Measurements from ENCODE around the gene ADAM12. TPM values are rescaled to one million over a fixed set of nuclear protein-coding genes. Genes with fewer than 3 reads are reported as not detected.

ADAM12 gene
- total RNA-seq, 4 donors from 2014 or later, result 0.19 to 2.6 (median 1.5) TPM

DNA sequence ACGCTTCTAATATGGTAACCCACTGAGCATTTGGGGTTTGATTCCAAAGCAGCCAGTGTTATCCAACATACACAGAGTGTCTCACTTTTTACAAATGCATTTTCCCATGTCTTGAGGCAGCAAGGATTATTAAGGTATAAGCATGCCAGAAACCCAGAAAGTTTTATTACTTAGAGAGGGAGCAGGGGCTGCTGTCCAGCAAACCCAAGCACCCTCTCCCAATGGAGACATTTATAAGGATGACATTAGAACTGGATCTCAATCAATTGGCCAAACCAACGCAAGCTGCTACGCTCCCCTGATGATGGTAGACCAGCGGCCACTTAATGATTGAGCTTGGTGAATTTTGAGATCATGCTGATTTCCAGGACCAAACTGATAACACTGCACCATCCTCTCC is 315.7 kb downstream of the ADAM12 start:
- Histone ChIP-seq H3K36me3 (no peaks in the 10 kb centered on the region), H3K4me3 (no peak overlapping the region), H3K27me3 (no peaks in the 10 kb centered on the region), H3K27ac (no peak overlapping the region), H3K9me3 (no peaks in the 10 kb centered on the region), H3K4me1 (no peaks in the 10 kb centered on the region)
- TF ChIP-seq POLR2A (IDR thresholded peaks at IDR 0.05) (no peak), EP300 (IDR thresholded peaks at IDR 0.05) (no peak), POLR2AphosphoS5 (IDR thresholded peaks at IDR 0.05) (no peak)
- TF ChIP-seq, protein P1, sequence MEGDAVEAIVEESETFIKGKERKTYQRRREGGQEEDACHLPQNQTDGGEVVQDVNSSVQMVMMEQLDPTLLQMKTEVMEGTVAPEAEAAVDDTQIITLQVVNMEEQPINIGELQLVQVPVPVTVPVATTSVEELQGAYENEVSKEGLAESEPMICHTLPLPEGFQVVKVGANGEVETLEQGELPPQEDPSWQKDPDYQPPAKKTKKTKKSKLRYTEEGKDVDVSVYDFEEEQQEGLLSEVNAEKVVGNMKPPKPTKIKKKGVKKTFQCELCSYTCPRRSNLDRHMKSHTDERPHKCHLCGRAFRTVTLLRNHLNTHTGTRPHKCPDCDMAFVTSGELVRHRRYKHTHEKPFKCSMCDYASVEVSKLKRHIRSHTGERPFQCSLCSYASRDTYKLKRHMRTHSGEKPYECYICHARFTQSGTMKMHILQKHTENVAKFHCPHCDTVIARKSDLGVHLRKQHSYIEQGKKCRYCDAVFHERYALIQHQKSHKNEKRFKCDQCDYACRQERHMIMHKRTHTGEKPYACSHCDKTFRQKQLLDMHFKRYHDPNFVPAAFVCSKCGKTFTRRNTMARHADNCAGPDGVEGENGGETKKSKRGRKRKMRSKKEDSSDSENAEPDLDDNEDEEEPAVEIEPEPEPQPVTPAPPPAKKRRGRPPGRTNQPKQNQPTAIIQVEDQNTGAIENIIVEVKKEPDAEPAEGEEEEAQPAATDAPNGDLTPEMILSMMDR (IDR thresholded peaks at IDR 0.05), result no peak
- 98% methylated on average over 4 of the region's 4 CpGs for WGBS
- peak in 1 of 2 donors; percentile 4 for DNase-seq (ENCODE audit: low spot score in 2 of 2)

DNA sequence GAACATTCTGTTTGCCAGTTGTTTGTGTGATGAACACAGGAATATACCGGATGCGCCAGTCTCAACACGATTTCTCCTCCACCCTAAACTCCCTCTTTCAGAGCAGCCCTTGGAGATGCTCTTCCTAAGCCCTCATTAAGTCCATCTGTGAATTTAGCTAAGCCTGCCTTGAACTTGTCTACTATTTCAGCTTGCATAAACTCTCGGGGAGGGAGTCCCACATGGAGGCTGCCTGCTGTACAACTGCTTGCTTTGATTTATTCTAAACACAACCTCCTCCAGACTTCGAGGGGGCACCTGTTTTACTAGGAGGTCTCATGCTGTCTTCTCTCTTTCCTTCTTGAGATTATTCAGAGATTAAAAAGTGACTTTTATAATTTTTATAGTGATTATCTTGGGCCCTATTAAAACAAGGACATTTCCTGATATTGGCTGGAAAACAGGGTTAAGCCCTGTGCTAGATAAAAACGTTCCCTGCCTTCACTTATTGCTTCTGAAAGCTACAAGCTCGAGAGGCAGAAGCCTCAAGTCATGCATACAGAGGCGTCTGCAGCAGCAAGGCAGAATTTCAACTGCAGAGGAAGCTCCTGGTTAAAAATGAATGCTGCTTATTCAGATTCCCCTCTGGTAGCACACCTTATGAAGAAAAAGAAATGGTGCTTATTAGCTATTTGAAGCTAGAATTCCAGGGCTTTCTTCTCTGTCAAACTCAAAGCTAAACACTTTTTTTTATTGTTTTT is 317.6 kb downstream of the ADAM12 start:
- Histone ChIP-seq H3K27ac (no peak overlapping the region), H3K9me3 (no peaks in the 10 kb centered on the region), H3K27me3 (no peaks in the 10 kb centered on the region), H3K4me3 (no peak overlapping the region), H3K36me3 (no peaks in the 10 kb centered on the region), H3K4me1 (no peaks in the 10 kb centered on the region)
- no peak for DNase-seq (ENCODE audit: low spot score in 2 of 2)
- TF ChIP-seq, protein P1 (IDR thresholded peaks at IDR 0.05), result no peak
- TF ChIP-seq EP300 (IDR thresholded peaks at IDR 0.05), result no peak
- WGBS, result 78% methylated on average over 8 of the region's 8 CpGs

DNA sequence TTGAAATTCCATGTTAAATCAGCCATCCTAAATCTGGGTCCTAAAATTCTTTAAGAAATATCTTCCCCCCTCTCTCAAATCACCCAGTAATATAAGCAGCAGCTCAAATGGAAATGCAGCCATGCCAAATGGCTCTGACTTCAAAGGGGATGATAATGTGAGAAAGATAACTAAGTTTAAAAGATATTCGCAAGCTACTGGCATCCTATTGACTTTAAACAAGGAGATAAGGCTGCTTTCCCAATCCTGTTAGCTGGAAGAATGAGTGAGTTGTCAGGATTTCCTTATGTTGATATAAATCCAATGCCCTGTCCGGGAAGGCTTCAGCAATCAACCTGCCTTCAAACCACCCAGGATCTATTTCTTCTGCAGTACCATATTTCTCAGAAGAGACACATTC is 320.0 kb downstream of the ADAM12 start:
- H3K4me1 ChIP-seq, result peaks cover 3% of the 10 kb centered on the region
- no peak for TF ChIP-seq POLR2AphosphoS5 (IDR thresholded peaks at IDR 0.05)
- TF ChIP-seq, protein P1 (IDR thresholded peaks at IDR 0.05), result no peak
- TF ChIP-seq POLR2A (IDR thresholded peaks at IDR 0.05), result no peak
- no peak for TF ChIP-seq EP300 (IDR thresholded peaks at IDR 0.05)
- 80% methylated on average over 2 of the region's 2 CpGs for WGBS
- H3K27ac ChIP-seq, result no peak overlapping the region
- H3K9me3 ChIP-seq, result no peaks in the 10 kb centered on the region
- no peak overlapping the region for H3K4me3 ChIP-seq
- H3K27me3 ChIP-seq, result no peaks in the 10 kb centered on the region
- no peaks in the 10 kb centered on the region for H3K36me3 ChIP-seq
- no peak for DNase-seq (ENCODE audit: low spot score in 2 of 2)

DNA sequence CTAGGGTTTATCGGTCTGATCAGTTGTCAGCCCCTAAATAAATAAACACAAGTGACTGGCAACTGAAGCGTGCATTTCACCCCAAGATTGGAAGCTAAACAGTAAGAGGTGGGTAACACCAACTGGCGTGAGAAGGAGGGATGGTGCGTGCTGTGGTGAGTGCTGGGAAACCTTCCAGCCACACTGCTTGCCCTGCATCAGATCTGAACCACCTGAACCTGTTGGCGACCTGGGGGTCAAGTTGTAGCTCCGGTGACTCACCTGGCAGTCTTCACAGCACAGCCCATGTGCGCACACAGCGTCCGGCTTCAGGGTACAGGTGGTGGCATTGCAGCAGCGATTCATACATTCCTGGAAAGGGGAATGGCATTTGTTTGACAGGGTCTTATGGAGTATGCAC is 321.8 kb downstream of the ADAM12 start:
- no peak for DNase-seq (ENCODE audit: low spot score in 2 of 2)
- no peak overlapping the region for H3K4me3 ChIP-seq
- no peak overlapping the region for H3K27ac ChIP-seq
- TF ChIP-seq POLR2AphosphoS5 (IDR thresholded peaks at IDR 0.05), result no peak
- TF ChIP-seq EP300 (IDR thresholded peaks at IDR 0.05), result no peak
- TF ChIP-seq, protein P1 (IDR thresholded peaks at IDR 0.05), result no peak
- no peak for TF ChIP-seq POLR2A (IDR thresholded peaks at IDR 0.05)
- 83% methylated on average over 10 of the region's 10 CpGs for WGBS
- H3K9me3 ChIP-seq, result no peaks in the 10 kb centered on the region
- H3K27me3 ChIP-seq, result no peaks in the 10 kb centered on the region
- H3K36me3 ChIP-seq, result no peaks in the 10 kb centered on the region
- peaks cover 18% of the 10 kb centered on the region for H3K4me1 ChIP-seq

DNA sequence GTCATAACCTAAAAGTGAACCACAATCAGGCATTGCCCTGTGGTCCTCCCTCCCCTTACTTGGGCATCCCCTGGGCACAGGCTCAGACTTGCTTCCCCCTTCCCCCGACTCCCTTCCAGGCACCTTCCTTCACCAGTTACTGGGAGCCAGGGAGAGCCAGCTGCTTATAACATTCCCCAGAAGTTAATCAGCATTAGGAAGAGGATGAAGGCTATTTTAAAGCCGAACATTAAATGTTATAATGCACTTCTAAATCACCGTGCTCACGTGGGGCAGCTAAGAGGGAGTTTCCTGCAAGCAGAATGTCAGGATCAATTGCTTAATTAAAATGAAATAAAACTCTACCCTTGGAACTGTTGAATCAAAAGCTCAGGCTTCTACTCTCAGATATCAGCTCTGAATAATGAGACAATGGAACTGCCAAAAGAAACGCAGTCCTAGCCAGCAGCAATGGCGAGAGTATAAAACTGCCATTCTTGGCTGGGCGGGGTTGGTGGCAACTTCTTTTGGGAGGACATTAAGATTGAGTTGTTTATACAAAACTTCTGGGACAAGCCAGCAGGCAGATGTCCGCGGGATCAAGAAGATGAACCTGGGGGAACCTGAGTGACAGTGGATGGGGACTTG is 322.4 kb downstream of the ADAM12 start:
- DNase-seq (ENCODE audit: low spot score in 2 of 2), result peak in 1 of 2 donors; percentile 43
- WGBS, result 77% methylated on average over 9 of the region's 9 CpGs
- H3K27ac ChIP-seq, result no peak overlapping the region
- TF ChIP-seq, protein P1 (IDR thresholded peaks at IDR 0.05), result no peak
- no peak for TF ChIP-seq EP300 (IDR thresholded peaks at IDR 0.05)
- TF ChIP-seq POLR2AphosphoS5 (IDR thresholded peaks at IDR 0.05), result no peak
- TF ChIP-seq POLR2A (IDR thresholded peaks at IDR 0.05), result no peak
- H3K4me1 ChIP-seq, result peaks cover 22% of the 10 kb centered on the region
- no peaks in the 10 kb centered on the region for H3K27me3 ChIP-seq
- no peaks in the 10 kb centered on the region for H3K9me3 ChIP-seq
- H3K36me3 ChIP-seq, result no peaks in the 10 kb centered on the region
- no peak overlapping the region for H3K4me3 ChIP-seq

All from suprapubic skin (tissue), 4 donors.